ENCODE measurements around the gene BMF.
"Not testable (repeated sequence)": the region's sequence is repeated elsewhere in the genome, so short reads cannot be mapped to it uniquely, and the experiment has no call there.

GRCh38 chr15:40138201-40138570, 29.5 kb upstream of the BMF start:
- TF ChIP-seq CTCF (IDR thresholded peaks at IDR 0.05; ENCODE audit: poor library complexity, severe bottlenecking); RAD21 (conservative IDR thresholded peaks at IDR 0.05); EZH2 (IDR thresholded peaks at IDR 0.05; ENCODE audit: borderline replicate concordance, insufficient read depth, low read length, poor library complexity, severe bottlenecking); EP300 (conservative IDR thresholded peaks at IDR 0.05; ENCODE audit: poor library complexity, severe bottlenecking); TAF1 (IDR thresholded peaks at IDR 0.05; ENCODE audit: low read depth); POLR2AphosphoS5 (IDR thresholded peaks at IDR 0.05): not testable (repeated sequence)
